GM21367 (cell line): ENCODE data around the gene RAD51B.
"Not testable (repeated sequence)": the region's sequence is repeated elsewhere in the genome, so short reads cannot be mapped to it uniquely, and the experiment has no call there.

Source experiments
- ATAC-seq: cut with Tn5 transposase; IDR thresholded peaks from one replicate; pipeline ENCODE4 v1.9.1; 2021; ENCODE audit not compliant: unreplicated experiment

The RAD51B gene

DNA sequence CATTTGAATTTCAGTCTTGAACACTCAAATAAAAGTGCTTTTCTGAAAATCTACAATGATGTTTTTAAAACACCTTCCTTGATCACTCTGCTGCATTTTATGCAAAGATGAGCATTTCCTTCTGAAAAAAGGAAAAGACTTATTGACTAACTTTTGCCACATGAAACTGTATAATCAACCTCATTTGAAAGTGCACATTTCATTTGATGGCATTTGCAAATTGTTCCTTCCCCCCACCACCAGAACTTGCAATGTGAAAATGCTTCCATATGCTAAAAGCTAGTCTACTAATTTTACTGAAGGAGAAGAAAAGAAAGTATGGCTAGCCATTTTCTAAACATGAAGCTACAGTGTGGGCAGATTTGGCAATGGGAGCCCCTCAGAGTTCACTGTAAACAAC is 159.2 kb downstream of the RAD51B start:
- ATAC-seq: no peak

- no peak for ATAC-seq
These were observed 163.4 kb downstream of the RAD51B start for GRCh38 chr14:67982711-67983608.

GRCh38 chr14:67984274-67984673 is 164.7 kb downstream of the RAD51B start:
- no peak for ATAC-seq

GRCh38 chr14:67986131-67986841 is 166.7 kb downstream of the RAD51B start:
- ATAC-seq: no peak

GRCh38 chr14:67987606-67988005 is 168.0 kb downstream of the RAD51B start:
- no peak for ATAC-seq

DNA sequence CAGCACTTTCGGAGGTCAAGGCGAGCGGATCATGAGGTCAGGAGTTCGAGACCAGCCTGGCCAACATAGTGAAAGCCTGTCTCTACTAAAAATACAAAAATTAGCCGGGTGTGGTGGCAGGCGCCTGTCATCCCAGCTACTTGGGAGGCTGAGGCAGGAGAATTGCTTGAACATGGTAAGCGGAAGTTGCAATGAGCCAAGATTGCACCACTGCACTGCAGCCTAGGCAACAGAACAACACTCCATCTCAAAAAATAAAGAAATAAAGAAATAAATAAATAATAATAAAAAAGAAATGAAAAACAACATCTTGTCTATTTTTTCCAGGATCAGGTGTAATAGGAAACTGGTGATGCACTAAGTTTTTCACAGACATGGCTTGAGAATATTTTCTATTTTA is 168.6 kb downstream of the RAD51B start:
- ATAC-seq: not testable (repeated sequence)

- ATAC-seq: no peak
These were observed 171.0 kb downstream of the RAD51B start for GRCh38 chr14:67990576-67990975.

DNA sequence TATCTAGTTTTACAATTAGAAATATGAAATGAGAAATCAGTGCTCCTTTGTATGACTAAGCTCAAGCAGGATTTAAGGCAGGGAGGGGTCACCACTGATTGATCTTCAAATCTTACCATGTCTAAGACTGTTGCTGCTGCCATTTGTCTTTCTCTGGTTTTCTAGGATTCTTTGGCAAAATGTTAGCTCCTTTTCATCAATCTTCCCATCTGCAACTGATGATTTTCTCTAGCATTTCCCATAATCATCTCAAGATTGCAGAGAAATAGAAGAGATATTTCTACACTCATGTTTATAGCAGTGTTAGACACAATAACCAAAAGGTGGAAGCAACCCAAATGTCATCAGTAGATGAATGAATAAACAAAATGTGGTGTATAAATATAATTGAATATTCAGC is 175.0 kb downstream of the RAD51B start:
- no peak for ATAC-seq

- ATAC-seq: no peak
These were observed 176.7 kb downstream of the RAD51B start for GRCh38 chr14:67996235-67996634.

DNA sequence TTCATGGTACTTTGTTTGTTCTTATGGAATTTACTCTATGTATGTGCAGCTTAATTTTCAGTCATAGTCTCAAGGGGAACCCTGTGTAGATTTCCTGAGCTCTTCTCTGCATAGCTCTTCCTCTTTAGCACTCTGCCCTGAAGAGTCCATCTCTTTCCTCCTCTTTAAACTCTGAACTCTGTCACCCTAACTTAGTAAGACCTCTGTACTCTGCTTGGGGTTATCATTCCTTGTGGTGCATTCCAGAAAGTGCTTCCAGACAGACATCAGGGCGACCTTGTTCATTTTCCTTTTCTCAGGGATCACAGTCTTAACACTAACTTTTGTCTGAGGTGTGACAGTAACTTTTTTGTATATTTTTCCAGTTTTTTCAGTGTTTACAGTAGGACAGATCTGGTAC is 179.3 kb downstream of the RAD51B start:
- ATAC-seq: no peak

DNA sequence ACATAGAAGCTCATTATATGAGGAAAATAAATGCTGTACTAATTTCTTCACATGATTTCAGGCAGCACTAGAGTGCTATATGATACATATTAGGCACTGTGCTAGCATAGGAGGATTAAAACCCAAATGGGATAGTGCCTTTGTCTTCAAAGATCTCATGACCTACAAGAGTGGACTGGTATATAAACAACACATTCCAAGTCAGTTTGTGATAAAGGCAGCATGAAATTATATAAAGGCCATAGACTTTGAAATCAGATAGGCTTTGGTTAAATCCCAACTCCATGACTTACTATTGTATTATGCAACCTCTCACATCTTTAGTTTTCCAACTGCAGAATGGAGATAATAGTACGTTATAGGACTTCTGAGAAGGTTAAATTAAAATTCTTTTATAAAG is 179.7 kb downstream of the RAD51B start:
- ATAC-seq: no peak

DNA sequence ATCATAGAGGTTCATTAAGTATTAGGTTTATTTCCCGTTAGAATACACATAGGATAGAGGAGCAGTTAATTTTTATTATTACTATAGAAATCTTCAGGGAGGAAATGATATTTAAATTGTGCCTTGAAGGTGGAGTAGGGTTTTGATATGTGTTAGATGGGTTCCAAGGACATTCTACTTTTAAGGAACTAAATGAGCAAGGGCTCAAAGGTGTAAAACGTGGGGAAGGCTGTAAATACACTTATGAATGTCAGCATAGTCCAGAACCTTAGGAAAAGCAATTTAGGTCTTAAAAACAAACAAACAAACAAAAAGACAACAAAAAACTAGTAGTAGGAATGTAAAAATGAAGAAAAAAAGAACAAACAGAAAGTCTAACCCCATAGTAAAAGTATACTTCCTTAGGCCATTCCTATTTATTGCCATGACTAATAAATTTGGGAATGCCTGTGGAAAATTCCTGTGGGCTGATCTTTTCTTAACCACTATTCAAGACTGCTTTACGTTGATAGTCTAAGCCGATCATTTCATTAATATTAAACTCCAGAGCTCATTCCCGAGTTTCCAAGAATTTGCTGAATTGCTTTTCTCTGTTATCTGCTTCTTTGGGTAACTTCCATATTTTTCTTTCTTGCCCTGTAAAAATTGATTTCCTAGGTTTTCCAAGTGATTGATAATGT is 180.3 kb downstream of the RAD51B start:
- no peak for ATAC-seq

- ATAC-seq: no peak
These were observed 180.9 kb downstream of the RAD51B start for GRCh38 chr14:68000511-68000910.

GRCh38 chr14:68008491-68008890 is 188.9 kb downstream of the RAD51B start:
- ATAC-seq: no peak

DNA sequence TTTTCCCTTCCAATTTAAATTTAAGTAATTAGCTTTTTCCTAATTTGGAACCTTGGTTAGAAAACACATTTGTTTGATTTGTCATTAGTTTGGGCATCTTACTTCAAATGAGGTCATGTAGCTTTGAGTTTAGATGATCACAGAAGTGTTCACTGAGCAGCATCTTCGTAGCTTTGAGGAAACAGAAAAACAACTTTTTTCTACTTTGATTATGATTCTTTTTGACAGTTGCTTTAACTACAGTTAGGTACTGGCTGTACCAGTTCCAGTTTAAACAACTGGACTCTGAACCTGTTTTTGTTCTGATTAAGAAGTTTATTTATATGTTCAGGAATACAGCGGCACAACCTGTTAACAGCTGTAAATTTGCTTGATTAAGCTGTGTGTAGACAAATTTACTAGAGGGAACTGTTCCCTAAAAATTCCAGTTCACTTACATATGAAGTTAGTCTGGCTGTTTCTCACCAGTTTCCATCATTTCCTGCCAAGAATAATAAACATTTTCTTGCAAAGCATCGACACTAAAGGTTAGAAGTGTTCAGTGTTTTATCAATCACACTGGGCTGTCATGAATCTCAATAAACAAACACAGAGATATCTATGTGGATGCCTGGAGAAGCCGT is 191.9 kb downstream of the RAD51B start:
- ATAC-seq: no peak

- no peak for ATAC-seq
These were observed 193.3 kb downstream of the RAD51B start for GRCh38 chr14:68012871-68013270.

GRCh38 chr14:68013326-68013725 is 193.7 kb downstream of the RAD51B start:
- no peak for ATAC-seq

GRCh38 chr14:68014771-68015170 is 195.2 kb downstream of the RAD51B start:
- ATAC-seq: no peak

DNA sequence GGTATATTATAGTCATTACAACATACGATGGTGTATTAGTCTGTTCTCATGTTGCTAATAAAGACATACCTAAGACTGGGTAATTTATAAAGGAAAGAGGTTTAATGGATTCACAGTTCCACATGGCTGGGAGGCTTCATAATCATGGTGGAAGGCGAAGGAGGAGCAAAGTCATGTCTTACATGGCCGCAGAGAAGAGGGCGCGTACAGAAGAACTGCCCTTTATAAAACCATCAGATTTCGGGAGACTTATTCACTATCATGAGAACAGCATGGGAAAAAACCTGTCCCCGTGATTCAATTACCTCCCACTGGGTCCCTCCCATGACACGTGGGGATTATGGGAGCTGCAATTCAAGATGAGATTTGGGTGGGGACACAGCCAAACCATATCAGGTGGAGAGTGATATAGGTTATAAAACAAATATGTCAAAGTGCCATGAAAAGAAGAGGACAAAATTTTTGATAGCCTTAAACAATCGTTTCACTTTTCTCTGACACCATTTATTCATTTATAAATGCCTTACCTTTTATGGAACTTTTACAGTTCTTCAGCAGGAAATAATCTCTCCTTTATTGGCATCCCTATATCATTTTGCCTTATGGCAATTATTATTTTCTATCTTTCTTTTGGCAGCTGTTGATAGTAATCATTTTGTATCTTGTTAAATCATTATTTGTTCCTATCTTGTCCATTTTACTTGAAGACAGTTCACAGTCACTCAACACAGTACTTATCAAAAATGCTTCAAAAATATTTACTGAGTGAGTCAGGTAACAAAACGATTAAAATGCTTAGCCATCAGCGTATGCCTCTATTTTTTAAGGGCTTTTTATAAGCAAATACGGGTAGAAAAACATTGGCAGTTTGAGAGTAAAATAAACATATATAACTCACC is 196.0 kb downstream of the RAD51B start:
- ATAC-seq: no peak

- ATAC-seq: no peak
These were observed 196.8 kb downstream of the RAD51B start for GRCh38 chr14:68016255-68016914.
